ENCODE data around the gene MAP2K5.
A peak's percentile ranks its signal among the peaks of the same experiment; 100 is the strongest.

Gene MAP2K5

DNA sequence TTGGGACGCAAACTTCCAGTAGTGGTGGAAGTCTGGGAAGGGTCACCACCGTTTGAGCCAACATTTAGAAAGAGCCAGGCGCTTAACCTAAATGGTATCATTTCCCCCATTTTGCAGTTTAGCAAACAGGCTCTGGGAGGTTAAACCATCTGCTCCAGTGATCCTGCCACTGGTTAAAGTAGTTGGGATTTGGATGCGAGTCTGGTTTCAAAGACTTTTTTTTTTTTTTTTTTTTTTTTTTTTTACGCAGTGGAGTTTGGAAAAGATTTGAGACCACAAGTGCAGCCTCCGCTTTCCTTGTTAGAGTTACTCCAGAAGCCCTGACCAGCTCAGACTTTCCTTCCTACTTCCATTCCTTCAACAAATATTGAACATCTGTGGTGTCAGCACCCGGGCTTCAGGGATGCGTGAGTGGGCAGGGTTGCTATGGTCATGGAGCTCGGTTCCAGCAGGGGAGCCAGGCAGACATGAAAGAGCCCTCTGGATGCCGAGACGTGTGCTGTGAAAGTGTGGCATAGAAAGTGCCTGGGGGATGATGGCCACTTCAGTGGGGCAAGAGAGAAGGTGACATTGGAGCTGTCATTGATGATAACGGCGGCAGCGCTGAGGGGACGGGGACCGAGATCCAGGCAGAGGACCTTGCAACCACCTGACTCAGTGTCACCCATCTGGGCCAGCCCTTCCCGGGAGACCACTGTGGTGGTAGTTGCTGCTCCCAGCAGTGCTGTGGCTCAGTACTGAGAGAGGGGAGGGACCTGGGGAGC lies 298.4 kb downstream of the MAP2K5 start:
- H3K9me3 ChIP-seq (replicated peaks in 1 of 2; ENCODE audit: control insufficient read depth in 2 of 2, insufficient read depth in 1 of 2, low read depth in 1 of 2, low read length in 2 of 2), result no peaks in the 10 kb centered on the region
- peak overlapping the region; percentile 90 to 94 for H3K4me3 ChIP-seq (ENCODE audit: low read length in 2 of 2)
- no peak overlapping the region for H4K8ac ChIP-seq (ENCODE audit: low read depth, low read length)
- peak overlapping the region; percentile 92 for H3K18ac ChIP-seq (ENCODE audit: low read length)
- H2BK5ac ChIP-seq (ENCODE audit: low read length), result no peak overlapping the region
- no peak overlapping the region for H3K14ac ChIP-seq (ENCODE audit: low read length)
- H3K36me3 ChIP-seq (replicated peaks in 1 of 2; ENCODE audit: control insufficient read depth in 2 of 2, insufficient read depth in 2 of 2, low read length in 2 of 2), result no peaks in the 10 kb centered on the region
- H2BK15ac ChIP-seq (ENCODE audit: low read length), result no peak overlapping the region
- H2BK120ac ChIP-seq (ENCODE audit: low read depth, low read length), result no peak overlapping the region
- DNase-seq (ENCODE audit: low spot score), result no peak
- no peak overlapping the region for H3K4ac ChIP-seq (ENCODE audit: low read length)
- H3K9ac ChIP-seq (ENCODE audit: low read depth, low read length, poor library complexity), result no peak overlapping the region
- no peaks in the 10 kb centered on the region for H3K79me1 ChIP-seq (ENCODE audit: low read depth, low read length)
- peaks cover 2 to 38% (median 20%) of the 10 kb centered on the region in 3 experiments for H3K27me3 ChIP-seq (ENCODE audit: control insufficient read depth in 3 of 3, insufficient read depth in 3 of 3, low read depth in 1 of 3, low read length in 3 of 3)
- H3K4me1 ChIP-seq (ENCODE audit: control insufficient read depth in 2 of 2, insufficient read depth in 1 of 2, low read depth in 1 of 2, low read length in 2 of 2), result peaks cover 21 to 35% of the 10 kb centered on the region in 2 donors
- H3K4me2 ChIP-seq (ENCODE audit: insufficient read depth, low read length, poor library complexity, severe bottlenecking), result peak overlapping the region; percentile 71
- peak overlapping the region; percentile 38 for H3K23ac ChIP-seq (ENCODE audit: low read depth, low read length, poor library complexity)
- WGBS, 2 donors (ENCODE audit: extremely low coverage in 2 of 2, insufficient read length in 2 of 2, insufficient replicate concordance in 1 of 2), result no CpG with 5 or more reads among the region's 17 CpGs
- peak overlapping the region; percentile 94 for H2AFZ ChIP-seq (ENCODE audit: low read length)
- H3K27ac ChIP-seq (replicated peaks; ENCODE audit: low read length), result no peak overlapping the region
- H4K91ac ChIP-seq (ENCODE audit: low read depth, low read length, poor library complexity), result no peak overlapping the region
- no peak overlapping the region for H2AK5ac ChIP-seq (ENCODE audit: low read depth, low read length)
- no peak overlapping the region for H2BK12ac ChIP-seq (ENCODE audit: low read length)

DNA sequence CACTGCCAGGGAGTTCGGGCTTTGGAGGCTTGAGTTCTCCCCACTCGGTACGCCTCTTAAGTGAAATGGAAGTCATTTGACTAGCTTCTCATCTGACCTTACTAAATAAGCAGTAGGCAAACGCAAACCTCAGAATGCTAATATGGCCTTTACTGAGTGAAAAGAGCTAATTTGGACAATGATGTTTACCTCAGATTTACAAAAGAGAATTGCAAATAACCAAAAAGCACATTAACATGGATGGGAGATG lies 298.9 kb downstream of the MAP2K5 start:
- no peak overlapping the region for H3K4me2 ChIP-seq (ENCODE audit: insufficient read depth, low read length, poor library complexity, severe bottlenecking)
- no peak overlapping the region for H3K4ac ChIP-seq (ENCODE audit: low read length)
- no peak overlapping the region for H4K91ac ChIP-seq (ENCODE audit: low read depth, low read length, poor library complexity)
- H2BK5ac ChIP-seq (ENCODE audit: low read length), result no peak overlapping the region
- no peaks in the 10 kb centered on the region for H3K9me3 ChIP-seq (replicated peaks in 1 of 2; ENCODE audit: control insufficient read depth in 2 of 2, insufficient read depth in 1 of 2, low read depth in 1 of 2, low read length in 2 of 2)
- H3K27ac ChIP-seq (replicated peaks; ENCODE audit: low read length), result no peak overlapping the region
- no peak overlapping the region for H4K8ac ChIP-seq (ENCODE audit: low read depth, low read length)
- peak overlapping the region in 1 of 2 donors; percentile 90 for H3K4me3 ChIP-seq (ENCODE audit: low read length in 2 of 2)
- no peak for DNase-seq (ENCODE audit: low spot score)
- H3K36me3 ChIP-seq (replicated peaks in 1 of 2; ENCODE audit: control insufficient read depth in 2 of 2, insufficient read depth in 2 of 2, low read length in 2 of 2), result no peaks in the 10 kb centered on the region
- peaks cover 19 to 37% of the 10 kb centered on the region in 2 donors for H3K4me1 ChIP-seq (ENCODE audit: control insufficient read depth in 2 of 2, insufficient read depth in 1 of 2, low read depth in 1 of 2, low read length in 2 of 2)
- H3K79me1 ChIP-seq (ENCODE audit: low read depth, low read length), result no peaks in the 10 kb centered on the region
- H2AK5ac ChIP-seq (ENCODE audit: low read depth, low read length), result no peak overlapping the region
- no CpG with 5 or more reads among the region's 4 CpGs for WGBS, 2 donors (ENCODE audit: extremely low coverage in 2 of 2, insufficient read length in 2 of 2, insufficient replicate concordance in 1 of 2)
- no peak overlapping the region for H2BK15ac ChIP-seq (ENCODE audit: low read length)
- no peak overlapping the region for H2AFZ ChIP-seq (ENCODE audit: low read length)
- H3K14ac ChIP-seq (ENCODE audit: low read length), result no peak overlapping the region
- no peak overlapping the region for H2BK120ac ChIP-seq (ENCODE audit: low read depth, low read length)
- no peak overlapping the region for H3K18ac ChIP-seq (ENCODE audit: low read length)
- peak overlapping the region; percentile 38 for H3K23ac ChIP-seq (ENCODE audit: low read depth, low read length, poor library complexity)
- H2BK12ac ChIP-seq (ENCODE audit: low read length), result no peak overlapping the region
- H3K27me3 ChIP-seq (ENCODE audit: control insufficient read depth in 3 of 3, insufficient read depth in 3 of 3, low read depth in 1 of 3, low read length in 3 of 3), result peaks cover 0 to 35% (median 15%) of the 10 kb centered on the region in 3 experiments
- H3K9ac ChIP-seq (ENCODE audit: low read depth, low read length, poor library complexity), result no peak overlapping the region

DNA sequence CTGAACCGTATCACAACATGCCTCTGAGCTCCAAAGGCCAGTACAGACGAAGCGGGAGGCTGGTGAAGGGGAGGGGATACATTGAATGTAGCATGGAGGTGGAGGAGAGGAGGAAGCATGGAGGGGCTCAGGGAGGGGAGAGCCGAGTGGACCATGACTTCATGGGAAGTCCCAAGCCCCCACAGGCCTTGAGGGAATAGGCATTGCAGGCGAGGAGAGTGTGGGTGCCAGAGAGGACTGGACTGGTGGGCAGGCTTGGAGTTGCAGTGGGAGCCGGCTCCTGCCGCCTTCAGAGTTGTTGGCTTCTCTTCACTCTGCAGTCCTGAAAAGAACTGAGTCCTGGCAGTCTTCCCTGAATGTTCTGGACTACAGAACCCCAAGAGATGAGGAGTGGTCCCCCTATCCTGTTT lies 300.6 kb downstream of the MAP2K5 start:
- Histone ChIP-seq H3K36me3 (replicated peaks in 1 of 2; ENCODE audit: control insufficient read depth in 2 of 2, insufficient read depth in 2 of 2, low read length in 2 of 2) (no peaks in the 10 kb centered on the region), H3K27me3 (ENCODE audit: control insufficient read depth in 3 of 3, insufficient read depth in 3 of 3, low read depth in 1 of 3, low read length in 3 of 3) (peaks cover 0 to 26% (median 3%) of the 10 kb centered on the region in 3 experiments), H2BK12ac (ENCODE audit: low read length) (peak overlapping the region; percentile 82), H3K4me3 (ENCODE audit: low read length in 2 of 2) (peak overlapping the region in 1 of 2 donors; percentile 33), H3K9me3 (replicated peaks in 1 of 2; ENCODE audit: control insufficient read depth in 2 of 2, insufficient read depth in 1 of 2, low read depth in 1 of 2, low read length in 2 of 2) (no peaks in the 10 kb centered on the region), H3K23ac (ENCODE audit: low read depth, low read length, poor library complexity) (no peak overlapping the region), H2BK120ac (ENCODE audit: low read depth, low read length) (no peak overlapping the region), H2BK15ac (ENCODE audit: low read length) (no peak overlapping the region), H3K4me1 (ENCODE audit: control insufficient read depth in 2 of 2, insufficient read depth in 1 of 2, low read depth in 1 of 2, low read length in 2 of 2) (peaks cover 19 to 37% of the 10 kb centered on the region in 2 donors), H3K4me2 (ENCODE audit: insufficient read depth, low read length, poor library complexity, severe bottlenecking) (no peak overlapping the region), H3K9ac (ENCODE audit: low read depth, low read length, poor library complexity) (peak overlapping the region; percentile 36), H3K14ac (ENCODE audit: low read length) (no peak overlapping the region), H3K79me1 (ENCODE audit: low read depth, low read length) (no peaks in the 10 kb centered on the region), H2AFZ (ENCODE audit: low read length) (peak overlapping the region; percentile 70), H2BK5ac (ENCODE audit: low read length) (no peak overlapping the region), H4K91ac (ENCODE audit: low read depth, low read length, poor library complexity) (no peak overlapping the region), H3K18ac (ENCODE audit: low read length) (peak overlapping the region; percentile 84), H4K8ac (ENCODE audit: low read depth, low read length) (no peak overlapping the region), H3K27ac (replicated peaks; ENCODE audit: low read length) (no peak overlapping the region), H3K4ac (ENCODE audit: low read length) (no peak overlapping the region), H2AK5ac (ENCODE audit: low read depth, low read length) (no peak overlapping the region)
- no CpG with 5 or more reads among the region's 7 CpGs for WGBS, 2 donors (ENCODE audit: extremely low coverage in 2 of 2, insufficient read length in 2 of 2, insufficient replicate concordance in 1 of 2)
- no peak for DNase-seq (ENCODE audit: low spot score)

DNA sequence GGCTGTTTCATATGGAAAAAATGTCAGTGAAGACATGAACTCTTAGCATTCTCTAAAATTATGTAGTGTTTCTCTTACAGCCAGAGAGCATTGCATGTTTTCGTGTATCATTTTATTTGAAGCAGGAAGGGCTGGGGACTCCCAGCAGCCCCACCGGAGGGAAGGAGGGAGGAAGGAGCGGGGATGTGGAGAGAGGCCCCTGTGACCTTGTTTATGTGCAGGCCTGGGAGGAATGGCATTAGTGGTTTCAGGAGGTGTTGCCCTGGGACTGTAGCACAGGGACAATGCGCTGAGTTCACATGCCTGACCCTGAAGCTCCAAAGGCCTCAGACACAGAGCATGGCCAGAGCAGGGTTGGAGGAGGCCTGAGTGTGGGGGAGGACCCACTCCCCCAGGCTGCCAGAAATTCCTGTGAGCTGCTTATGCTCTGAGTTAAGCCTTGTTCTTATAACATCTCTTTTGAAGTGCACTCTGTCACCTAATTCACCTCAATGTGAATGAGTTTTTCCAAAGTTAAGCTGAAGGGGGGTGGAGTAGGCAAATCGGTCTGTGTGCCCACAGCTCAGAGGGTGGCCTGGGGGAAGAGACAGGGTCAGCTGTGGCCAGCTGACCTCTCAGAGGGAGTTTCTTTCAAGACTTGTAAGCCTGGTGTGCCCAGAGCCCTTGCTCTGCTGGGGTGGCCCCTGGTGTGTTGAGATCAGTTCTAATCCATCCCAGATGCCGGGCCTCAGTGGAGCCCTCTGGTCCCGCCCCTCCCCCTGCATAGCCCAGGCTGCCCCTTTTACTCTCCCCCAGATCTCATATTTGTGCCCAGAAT lies 301.3 kb downstream of the MAP2K5 start:
- Histone ChIP-seq H2BK12ac (ENCODE audit: low read length) (no peak overlapping the region), H3K36me3 (replicated peaks in 1 of 2; ENCODE audit: control insufficient read depth in 2 of 2, insufficient read depth in 2 of 2, low read length in 2 of 2) (no peaks in the 10 kb centered on the region), H3K18ac (ENCODE audit: low read length) (no peak overlapping the region), H3K14ac (ENCODE audit: low read length) (no peak overlapping the region), H2AK5ac (ENCODE audit: low read depth, low read length) (no peak overlapping the region), H2BK15ac (ENCODE audit: low read length) (no peak overlapping the region), H3K27ac (replicated peaks; ENCODE audit: low read length) (no peak overlapping the region), H2BK120ac (ENCODE audit: low read depth, low read length) (no peak overlapping the region), H3K4me1 (ENCODE audit: control insufficient read depth in 2 of 2, insufficient read depth in 1 of 2, low read depth in 1 of 2, low read length in 2 of 2) (peaks cover 19 to 37% of the 10 kb centered on the region in 2 donors), H3K9me3 (replicated peaks in 1 of 2; ENCODE audit: control insufficient read depth in 2 of 2, insufficient read depth in 1 of 2, low read depth in 1 of 2, low read length in 2 of 2) (no peaks in the 10 kb centered on the region), H4K91ac (ENCODE audit: low read depth, low read length, poor library complexity) (no peak overlapping the region), H2BK5ac (ENCODE audit: low read length) (no peak overlapping the region), H2AFZ (ENCODE audit: low read length) (peak overlapping the region; percentile 70), H3K4me2 (ENCODE audit: insufficient read depth, low read length, poor library complexity, severe bottlenecking) (peak overlapping the region; percentile 45), H3K27me3 (ENCODE audit: control insufficient read depth in 3 of 3, insufficient read depth in 3 of 3, low read depth in 1 of 3, low read length in 3 of 3) (peaks cover 0 to 20% (median 0%) of the 10 kb centered on the region in 3 experiments), H3K4ac (ENCODE audit: low read length) (no peak overlapping the region), H3K9ac (ENCODE audit: low read depth, low read length, poor library complexity) (no peak overlapping the region), H3K23ac (ENCODE audit: low read depth, low read length, poor library complexity) (no peak overlapping the region), H3K4me3 (ENCODE audit: low read length in 2 of 2) (peak overlapping the region in 1 of 2 donors; percentile 33), H3K79me1 (ENCODE audit: low read depth, low read length) (no peaks in the 10 kb centered on the region), H4K8ac (ENCODE audit: low read depth, low read length) (no peak overlapping the region)
- WGBS, 2 donors (ENCODE audit: extremely low coverage in 2 of 2, insufficient read length in 2 of 2, insufficient replicate concordance in 1 of 2), result no CpG with 5 or more reads among the region's 7 CpGs
- peak; percentile 92 for DNase-seq (ENCODE audit: low spot score)

All from neuronal stem cell (in vitro differentiated cells).